GM12892 (cell line): Measurements from ENCODE around the gene PADI2.

Source experiments
- POLR2A ChIP-seq: IDR thresholded peaks from 2 replicates; pipeline ENCODE4 v1.6.1; 2011; ENCODE audit warnings: low read depth, low read length, control low read depth
- TAF1 ChIP-seq: IDR thresholded peaks from 2 replicates; pipeline ENCODE4 v1.6.1; 2011; ENCODE audit warnings: low read depth, mild to moderate bottlenecking, control low read depth, low read length, borderline replicate concordance

DNA sequence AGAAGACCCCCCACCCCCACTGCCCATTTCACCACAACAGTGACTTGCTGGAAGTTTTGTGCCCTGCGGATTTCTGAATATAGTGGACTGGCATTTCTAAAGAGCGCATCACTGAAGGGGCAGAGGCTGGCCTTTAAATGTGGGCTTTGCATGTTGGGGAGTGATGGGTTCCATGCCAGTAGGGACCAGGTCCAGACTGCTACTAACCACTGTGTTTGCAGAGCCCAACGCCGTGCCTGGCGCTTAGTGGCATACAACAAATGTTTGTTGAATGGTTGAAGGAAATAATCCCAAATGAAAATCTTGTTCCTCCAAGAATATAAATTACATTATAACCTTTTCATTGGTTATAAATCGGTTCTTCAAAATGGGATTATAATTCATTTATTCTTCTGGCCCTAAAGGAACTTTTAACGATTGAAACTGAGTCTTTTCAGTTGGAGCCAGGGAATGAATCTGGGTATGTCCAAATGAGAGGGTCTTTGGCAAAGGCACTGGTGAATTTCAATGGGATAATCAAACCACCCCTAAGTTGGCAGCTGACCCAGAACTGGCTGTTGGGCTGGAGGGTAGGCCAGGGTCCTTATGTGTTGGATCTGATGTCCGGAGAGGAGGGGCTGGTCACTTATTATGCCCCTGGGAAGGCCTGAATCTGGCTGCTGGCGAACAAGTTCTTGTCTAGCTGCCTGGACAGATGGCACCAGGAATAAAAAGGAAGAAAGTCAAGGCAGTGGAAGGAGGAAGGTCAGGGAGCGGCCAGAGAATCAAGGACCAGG is 51.6 kb downstream of the PADI2 start:
- TF ChIP-seq POLR2A (no peak), TAF1 (no peak)
